GM12874 (cell line): Measurements from ENCODE around the gene HOXA10.

Experiments
- CTCF ChIP-seq: IDR thresholded peaks from 2 replicates; pipeline ENCODE4 v1.5.1; 2011; ENCODE audit warnings: low read depth, mild to moderate bottlenecking, control low read depth, low read length, moderate library complexity; ENCODE audit not compliant: insufficient read depth

HOXA10 gene

DNA sequence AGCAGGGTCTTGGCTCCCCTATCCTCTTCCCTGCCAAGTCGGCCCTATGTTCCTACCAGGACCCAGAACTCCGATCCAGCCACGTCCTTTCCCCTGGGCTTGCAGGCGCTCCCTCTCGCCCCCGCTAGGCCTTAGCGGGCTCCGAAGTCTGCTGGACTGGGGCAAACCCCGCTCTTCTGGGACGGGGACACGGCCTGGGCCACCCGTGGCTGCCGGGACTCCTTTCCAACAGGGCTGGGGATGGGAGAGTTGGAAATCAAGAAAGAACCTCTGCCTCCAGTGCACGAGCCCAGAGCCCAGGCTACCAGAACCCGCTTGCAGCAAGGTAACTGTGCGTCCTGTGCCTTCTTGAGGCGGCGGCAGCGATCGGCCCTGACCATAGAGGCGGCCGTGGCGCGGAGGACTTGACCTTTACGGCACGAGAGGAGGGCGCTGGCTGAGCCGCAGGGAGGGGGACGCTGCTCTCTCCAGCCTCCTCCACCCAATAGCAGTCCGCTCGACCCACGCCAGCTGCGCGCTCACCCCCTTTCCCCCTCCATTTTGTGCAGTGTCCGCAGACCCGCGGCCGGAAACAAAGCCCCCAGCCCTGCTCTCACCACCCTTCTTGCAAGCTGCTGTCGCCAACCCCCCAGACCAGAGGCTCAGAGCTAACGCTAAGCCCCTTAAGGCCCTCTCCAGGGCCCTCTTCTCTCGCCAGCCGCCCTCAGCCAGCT is 17.9 kb upstream of the HOXA10 start:
- no peak for TF ChIP-seq CTCF

DNA sequence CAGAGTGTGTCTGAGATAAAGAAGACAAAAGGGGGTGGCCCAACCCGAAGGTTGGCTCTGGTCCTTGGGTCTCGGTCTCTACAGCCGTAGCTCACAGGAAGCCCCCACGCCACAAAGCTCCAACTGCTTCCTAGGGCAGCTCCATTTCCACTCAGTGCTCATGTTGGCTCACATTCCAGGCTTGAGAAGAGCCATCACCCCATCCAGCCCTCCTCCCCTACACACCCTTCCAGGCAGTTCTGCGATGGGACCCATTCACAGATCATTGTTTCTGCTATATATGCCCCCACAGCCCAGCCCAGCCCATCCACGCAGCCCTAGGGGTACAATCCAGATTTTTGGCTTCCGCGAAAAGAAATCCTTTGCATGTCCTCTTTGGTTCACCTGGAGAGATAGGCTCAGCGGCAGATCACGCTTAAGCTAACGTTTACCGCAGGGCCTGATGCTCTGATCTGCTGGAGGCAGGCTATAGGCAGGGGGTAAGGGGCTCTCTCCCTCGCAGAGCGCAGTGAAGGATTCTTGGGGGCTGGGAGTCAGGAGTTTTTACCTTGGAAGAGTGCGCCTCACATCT is 17.1 kb upstream of the HOXA10 start:
- no peak for TF ChIP-seq CTCF

DNA sequence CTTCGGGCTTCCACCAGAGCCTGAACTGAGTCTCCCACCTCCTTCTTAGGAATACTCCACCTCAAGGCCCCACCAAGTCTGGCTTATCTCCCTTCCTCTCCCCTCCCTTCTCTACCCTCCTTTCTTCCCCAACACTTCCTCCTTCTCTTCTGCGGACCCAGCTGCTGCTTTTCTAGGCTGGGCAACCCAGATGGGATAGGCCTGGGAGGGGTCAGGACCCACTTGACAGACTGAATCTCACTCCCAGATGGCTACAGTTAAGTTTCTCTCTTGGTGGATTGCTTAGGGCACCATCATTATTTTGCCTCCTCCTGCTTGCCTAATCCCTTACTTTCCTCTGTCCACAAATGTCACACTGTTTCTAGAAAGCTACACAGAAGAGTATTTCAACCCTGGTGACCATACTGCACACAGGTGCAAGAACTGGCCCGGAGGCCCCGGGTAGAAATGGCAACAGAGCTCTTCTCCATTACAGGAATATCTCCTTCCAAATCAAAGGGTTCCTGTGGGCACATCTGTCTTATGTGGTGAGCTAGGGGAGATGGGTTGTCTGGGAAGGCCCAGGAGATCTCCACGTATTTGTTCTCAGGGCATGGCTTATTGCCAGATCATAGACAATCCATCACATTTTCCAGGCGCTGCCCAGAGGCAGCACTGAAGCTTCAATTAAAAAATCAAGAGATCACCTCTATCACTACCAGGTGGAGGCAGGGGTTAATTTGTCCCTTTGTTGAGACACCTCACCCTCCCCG is 16.1 kb upstream of the HOXA10 start:
- TF ChIP-seq CTCF = no peak

DNA sequence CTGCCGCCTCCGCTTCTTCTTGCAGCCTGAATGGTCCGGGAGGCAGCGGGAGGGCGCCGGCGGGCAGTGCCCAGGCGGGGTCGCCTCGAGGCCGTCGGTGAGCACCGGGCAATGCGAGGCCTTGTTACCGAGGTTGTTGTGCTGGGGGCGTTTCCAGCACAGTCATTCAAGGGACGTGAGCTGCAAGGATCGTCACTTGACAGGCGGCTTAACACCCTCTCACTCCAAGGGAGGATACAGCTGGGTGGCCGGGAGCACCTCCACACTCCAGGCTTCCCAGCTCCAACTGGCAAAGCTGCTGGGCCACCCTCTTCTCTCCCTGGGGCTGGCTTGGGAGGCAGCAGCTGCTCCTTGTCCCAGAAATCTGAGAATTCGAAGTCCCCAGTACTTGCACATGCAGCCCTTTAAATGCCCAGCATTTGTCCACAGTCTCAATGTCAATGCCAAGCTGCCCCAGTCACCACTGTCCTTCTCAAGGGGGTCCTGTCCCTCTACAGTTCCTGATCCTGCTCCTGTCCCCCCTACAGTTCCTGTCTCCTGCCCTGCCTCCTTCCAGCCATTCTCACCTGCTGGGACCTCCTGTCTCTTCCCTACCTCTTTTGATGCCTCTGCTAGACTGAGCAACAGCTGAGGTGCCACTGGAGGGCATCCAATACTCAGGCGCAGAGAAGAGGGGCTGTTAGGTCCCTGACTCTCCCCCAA is 15.3 kb upstream of the HOXA10 start:
- TF ChIP-seq CTCF = no peak

- no peak for TF ChIP-seq CTCF
Observed at GRCh38 chr7:27188386-27189294, 14.5 kb upstream of the HOXA10 start.

DNA sequence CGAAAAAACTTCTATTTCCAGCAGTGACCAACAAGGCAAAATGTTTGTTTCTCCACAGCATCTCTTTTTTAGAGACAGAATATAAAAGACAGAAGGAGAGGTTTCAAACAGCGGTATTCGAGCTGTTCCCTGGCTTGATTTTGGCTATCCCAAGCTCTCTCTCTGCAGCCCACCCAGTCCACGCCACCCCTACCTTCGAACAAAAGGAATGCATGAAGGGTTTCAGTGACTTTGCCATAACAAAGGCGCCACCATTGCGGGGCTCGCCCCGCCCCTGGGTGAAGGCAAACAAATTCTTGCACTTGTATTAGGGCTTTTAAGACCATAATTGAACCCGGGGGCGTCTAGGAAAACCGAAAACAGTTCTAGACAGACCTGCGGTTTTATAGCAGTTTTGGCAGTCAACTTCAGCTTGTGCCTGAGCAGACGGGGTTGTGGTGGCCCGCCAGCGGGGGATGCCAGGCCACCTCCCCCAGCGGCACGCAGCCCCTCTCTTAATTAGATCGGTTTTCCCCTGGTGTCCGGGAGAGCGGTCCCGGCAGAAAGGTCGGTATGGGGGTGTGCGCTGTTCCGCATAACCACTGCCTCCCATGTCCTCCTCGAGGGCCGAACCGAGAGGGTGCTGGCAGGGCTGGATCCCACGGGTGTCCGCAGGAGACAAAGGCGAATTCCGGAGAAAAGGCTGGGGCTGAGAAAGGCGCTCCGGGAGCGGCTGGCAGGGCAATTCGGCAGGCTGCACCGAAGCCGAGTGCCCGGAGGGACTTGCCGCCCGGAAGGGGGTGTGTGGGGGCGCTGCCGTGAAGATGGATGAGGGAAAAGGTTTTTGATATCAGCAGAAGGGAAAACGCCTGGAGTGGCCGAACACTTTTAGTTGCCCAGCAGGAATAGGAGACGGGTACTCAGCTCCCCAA is 13.6 kb upstream of the HOXA10 start:
- TF ChIP-seq CTCF = no peak
